Osteocyte (in vitro differentiated cells): ENCODE results near the gene RABGAP1L. TPM values are rescaled to one million over a fixed set of nuclear protein-coding genes. Genes with fewer than 3 reads are reported as not detected.

Source experiments
- DNase-seq: peaks from one replicate; pipeline ENCODE4 v3.0.0; 2021; ENCODE audit warnings: mixed read lengths; ENCODE audit not compliant: unreplicated experiment; ENCODE audit errors: extremely low spot score
- H3K27ac Mint-ChIP-seq: one replicate; pipeline ENCODE4 v1.8.0; 2021; ENCODE audit warnings: mild to moderate bottlenecking, mixed read lengths; ENCODE audit not compliant: unreplicated experiment
- H3K27me3 Mint-ChIP-seq: one replicate; pipeline ENCODE4 v1.8.0; 2021; ENCODE audit warnings: mixed read lengths; ENCODE audit not compliant: unreplicated experiment
- H3K36me3 Mint-ChIP-seq: one replicate; pipeline ENCODE4 v1.8.0; 2021; ENCODE audit warnings: mixed read lengths; ENCODE audit not compliant: unreplicated experiment
- H3K4me1 Mint-ChIP-seq: one replicate; pipeline ENCODE4 v1.8.0; 2021; ENCODE audit warnings: mixed read lengths; ENCODE audit not compliant: unreplicated experiment
- H3K4me3 Mint-ChIP-seq: one replicate; pipeline ENCODE4 v1.8.0; 2021; ENCODE audit warnings: mild to moderate bottlenecking, moderate library complexity, mixed read lengths; ENCODE audit not compliant: unreplicated experiment
- H3K9me3 Mint-ChIP-seq: one replicate; pipeline ENCODE4 v1.8.0; 2021; ENCODE audit warnings: mixed read lengths; ENCODE audit not compliant: unreplicated experiment
- CTCF ChIP-seq: fragments of 200-600 bp; sonication (generic); IDR thresholded peaks from 2 replicates; pipeline ENCODE4 v1.5.0; 2021; ENCODE audit warnings: antibody characterized with exemption, mild to moderate bottlenecking, moderate library complexity
- total RNA-seq: library from RNA; stranded (reverse); gene quantifications from 2 replicates; pipeline ENCODE4 v1.2.1, GENCODE V29; 2021

RABGAP1L gene
- total RNA-seq, 1 donor from 2014 or later: 29.3 TPM

- no peaks in the 10 kb centered on the region for H3K27me3 Mint-ChIP-seq
- H3K9me3 Mint-ChIP-seq: no peaks in the 10 kb centered on the region
- no peaks in the 10 kb centered on the region for H3K4me1 Mint-ChIP-seq
- no peaks in the 10 kb centered on the region for H3K36me3 Mint-ChIP-seq
- H3K27ac Mint-ChIP-seq: no peak overlapping the region
- no peak for TF ChIP-seq CTCF
- no peak for DNase-seq
- no peak overlapping the region for H3K4me3 Mint-ChIP-seq
Measured at GRCh38 chr1:174466607-174467006, 307.3 kb downstream of the RABGAP1L start.

- no peak overlapping the region for H3K27ac Mint-ChIP-seq
Measured at GRCh38 chr1:174469052-174469451, 309.7 kb downstream of the RABGAP1L start.

GRCh38 chr1:174469687-174470086 is 310.4 kb downstream of the RABGAP1L start:
- H3K36me3 Mint-ChIP-seq: no peaks in the 10 kb centered on the region
- no peak for DNase-seq
- H3K4me3 Mint-ChIP-seq: no peak overlapping the region
- TF ChIP-seq CTCF: no peak
- no peaks in the 10 kb centered on the region for H3K9me3 Mint-ChIP-seq
- no peak overlapping the region for H3K27ac Mint-ChIP-seq
- no peaks in the 10 kb centered on the region for H3K27me3 Mint-ChIP-seq
- H3K4me1 Mint-ChIP-seq: no peaks in the 10 kb centered on the region

More at GRCh38 chr1:174469052-174469451, 309.7 kb downstream of the RABGAP1L start:
- no peak for DNase-seq
- H3K4me3 Mint-ChIP-seq: no peak overlapping the region
- no peaks in the 10 kb centered on the region for H3K4me1 Mint-ChIP-seq
- H3K9me3 Mint-ChIP-seq: no peaks in the 10 kb centered on the region
- no peaks in the 10 kb centered on the region for H3K36me3 Mint-ChIP-seq
- no peak for TF ChIP-seq CTCF
- no peaks in the 10 kb centered on the region for H3K27me3 Mint-ChIP-seq

GRCh38 chr1:174479281-174479680 is 320.0 kb downstream of the RABGAP1L start:
- Mint-ChIP-seq H3K27ac (no peak overlapping the region), H3K36me3 (no peaks in the 10 kb centered on the region), H3K27me3 (no peaks in the 10 kb centered on the region), H3K4me3 (no peak overlapping the region), H3K4me1 (peaks cover 3% of the 10 kb centered on the region), H3K9me3 (peaks cover 3% of the 10 kb centered on the region)
- DNase-seq: no peak
- TF ChIP-seq CTCF: no peak

- Mint-ChIP-seq H3K4me3 (no peak overlapping the region), H3K27ac (no peak overlapping the region), H3K27me3 (no peaks in the 10 kb centered on the region), H3K36me3 (no peaks in the 10 kb centered on the region), H3K4me1 (peaks cover 3% of the 10 kb centered on the region), H3K9me3 (peaks cover 3% of the 10 kb centered on the region)
- TF ChIP-seq CTCF: no peak
- DNase-seq: no peak
Measured at GRCh38 chr1:174480324-174480723, 321.0 kb downstream of the RABGAP1L start.
